ENCODE measurements around the gene MAP7D3.
A peak's percentile ranks its signal among the peaks of the same experiment; 100 is the strongest.
"Not testable (repeated sequence)": the region's sequence is repeated elsewhere in the genome, so short reads cannot be mapped to it uniquely, and the experiment has no call there.

Gene MAP7D3

GRCh38 chrX:136255541-136255940, 4.3 kb upstream of the MAP7D3 start:
- POLR2A ChIA-PET, result no interaction called here
- TF ChIP-seq ZNF384 (IDR thresholded peaks at IDR 0.05) (no peak), CTBP1 (IDR thresholded peaks at IDR 0.05; ENCODE audit: borderline replicate concordance) (no peak), ARNT (IDR thresholded peaks at IDR 0.05) (no peak), FOXK2 (IDR thresholded peaks at IDR 0.05) (no peak), LEF1 (IDR thresholded peaks at IDR 0.05; ENCODE audit: borderline replicate concordance) (no peak), SP1 (IDR thresholded peaks at IDR 0.05) (no peak), PKNOX1 (IDR thresholded peaks at IDR 0.05) (no peak), SUZ12 (IDR thresholded peaks at IDR 0.05) (no peak), BHLHE40 (IDR thresholded peaks at IDR 0.05; ENCODE audit: borderline replicate concordance) (no peak)
- no peak for DNase-seq (ENCODE audit: extremely low spot score)
- CTCF ChIA-PET, result interaction anchor here (1.0 to 3.0 kb wide), 4 partner anchors 13 to 439 kb away, joined by 3 to 14 read pairs (median 4); no protein-coding TSS in a partner anchor

- no peak for TF ChIP-seq FOXM1 (IDR thresholded peaks at IDR 0.05; ENCODE audit: borderline replicate concordance)
- TF ChIP-seq FOXA1 (IDR thresholded peaks at IDR 0.05), result no peak
- no peak for TF ChIP-seq PKNOX1 (IDR thresholded peaks at IDR 0.05)
- TF ChIP-seq LEF1 (IDR thresholded peaks at IDR 0.05; ENCODE audit: borderline replicate concordance), result no peak
- no peak for TF ChIP-seq BHLHE40 (IDR thresholded peaks at IDR 0.05; ENCODE audit: borderline replicate concordance)
- TF ChIP-seq CTBP1 (IDR thresholded peaks at IDR 0.05; ENCODE audit: borderline replicate concordance), result no peak
- TF ChIP-seq HDGF (IDR thresholded peaks at IDR 0.05; ENCODE audit: borderline replicate concordance), result no peak
- ChIA-PET CTCF (no interaction called here), POLR2A (interaction anchor here (0.7 kb wide), 1 partner anchor 29 kb away, joined by 3 read pairs; no protein-coding TSS in a partner anchor)
- DNase-seq (ENCODE audit: extremely low spot score), result peak; percentile 41
Observed at GRCh38 chrX:136250191-136251040, 784 bp downstream of the MAP7D3 start.

GRCh38 chrX:136246201-136246600, 5.0 kb downstream of the MAP7D3 start:
- no peak for DNase-seq (ENCODE audit: extremely low spot score)
- peak; percentile 22; the same call in 1 of the 2 replicates for TF ChIP-seq PKNOX1 (IDR thresholded peaks at IDR 0.05)
- TF ChIP-seq SP1 (IDR thresholded peaks at IDR 0.05), result no peak
- ChIA-PET POLR2A (no interaction called here), CTCF (no interaction called here)

- POLR2A ChIA-PET; DNase-seq (ENCODE audit: extremely low spot score); CTCF ChIA-PET: not testable (repeated sequence)
Observed at GRCh38 chrX:136237849-136238248, 13.4 kb downstream of the MAP7D3 start.

GRCh38 chrX:136237074-136237473, 14.1 kb downstream of the MAP7D3 start:
- POLR2A ChIA-PET, result no interaction called here
- CTCF ChIA-PET, result no interaction called here
- DNase-seq (ENCODE audit: extremely low spot score), result no peak

GRCh38 chrX:136228839-136229207, 22.4 kb downstream of the MAP7D3 start:
- ChIA-PET POLR2A (no interaction called here), CTCF (interaction anchor here (1.2 kb wide), 1 partner anchor 201 kb away, joined by 3 read pairs; no protein-coding TSS in a partner anchor)
- TF ChIP-seq FOXM1 (IDR thresholded peaks at IDR 0.05; ENCODE audit: borderline replicate concordance) (no peak), ELF4 (IDR thresholded peaks at IDR 0.05) (no peak), SUZ12 (IDR thresholded peaks at IDR 0.05) (no peak), TARDBP (IDR thresholded peaks at IDR 0.05) (no peak), NFRKB (IDR thresholded peaks at IDR 0.05) (no peak), PKNOX1 (IDR thresholded peaks at IDR 0.05) (no peak), ZNF384 (IDR thresholded peaks at IDR 0.05) (no peak), HDGF (IDR thresholded peaks at IDR 0.05; ENCODE audit: borderline replicate concordance) (no peak), FOXA1 (IDR thresholded peaks at IDR 0.05) (no peak), L3MBTL2 (conservative IDR thresholded peaks at IDR 0.05) (no peak), SP1 (IDR thresholded peaks at IDR 0.05) (no peak), CTBP1 (IDR thresholded peaks at IDR 0.05; ENCODE audit: borderline replicate concordance) (no peak), ARNT (IDR thresholded peaks at IDR 0.05) (no peak), FOXK2 (IDR thresholded peaks at IDR 0.05) (no peak), BHLHE40 (IDR thresholded peaks at IDR 0.05; ENCODE audit: borderline replicate concordance) (no peak)
- no peak for DNase-seq (ENCODE audit: extremely low spot score)

More at GRCh38 chrX:136237074-136237473, 14.1 kb downstream of the MAP7D3 start:
- TF ChIP-seq LEF1 (IDR thresholded peaks at IDR 0.05; ENCODE audit: borderline replicate concordance) (no peak), ZNF384 (IDR thresholded peaks at IDR 0.05) (no peak), SUZ12 (IDR thresholded peaks at IDR 0.05) (no peak), CTBP1 (IDR thresholded peaks at IDR 0.05; ENCODE audit: borderline replicate concordance) (no peak), HDGF (IDR thresholded peaks at IDR 0.05; ENCODE audit: borderline replicate concordance) (no peak), L3MBTL2 (conservative IDR thresholded peaks at IDR 0.05) (no peak), ARNT (IDR thresholded peaks at IDR 0.05) (no peak), FOXM1 (IDR thresholded peaks at IDR 0.05; ENCODE audit: borderline replicate concordance) (no peak), NFRKB (IDR thresholded peaks at IDR 0.05) (no peak), FOXA1 (IDR thresholded peaks at IDR 0.05) (no peak), PKNOX1 (IDR thresholded peaks at IDR 0.05) (no peak)

All from HEK293T (cell line).